ENCODE measurements around the gene NUAK1. TPM values are rescaled to one million over a fixed set of nuclear protein-coding genes. Genes with fewer than 3 reads are reported as not detected.

The NUAK1 gene
- total RNA-seq, 1 experiment from 2014 or later: 5.4 TPM

DNA sequence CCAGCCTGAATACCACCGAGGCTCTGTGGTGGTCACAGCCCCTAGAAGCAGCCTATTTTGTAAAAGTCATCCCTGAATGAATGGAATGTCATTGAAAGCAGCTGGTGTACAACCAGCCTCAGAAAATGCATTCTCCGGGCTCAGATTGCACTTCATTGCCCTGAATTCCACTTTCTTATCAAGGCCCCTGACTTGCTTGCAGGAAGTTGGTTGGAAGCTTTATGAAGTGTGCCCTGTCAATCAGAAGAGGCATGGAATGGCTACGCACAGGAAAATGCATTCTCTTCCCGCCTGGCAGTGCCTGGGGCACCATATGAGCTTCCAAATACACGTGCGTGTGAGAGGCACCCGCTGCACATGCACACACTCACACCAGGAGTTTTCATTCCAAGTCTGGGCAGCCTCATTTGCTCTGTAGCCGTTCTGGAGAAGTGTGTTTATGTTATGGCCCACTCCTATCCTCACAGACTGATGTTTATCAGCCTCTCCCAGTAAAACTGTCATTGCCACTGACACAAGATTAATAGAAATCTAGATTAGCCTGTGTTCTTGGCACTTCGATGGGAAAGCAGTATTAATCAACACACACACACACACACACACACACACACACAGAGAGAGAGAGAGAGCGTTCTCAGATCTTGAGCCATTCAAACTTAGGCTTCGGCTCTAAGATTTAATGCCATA, 63.9 kb downstream of the NUAK1 start:
- in situ Hi-C loops (cut with HindIII; ENCODE audit: low pct_unique_long_range_greater_than_20kb, low sequenced_read_pairs): no loop called here
- DNase-seq (ENCODE audit: low read depth): peak; percentile 64

DNA sequence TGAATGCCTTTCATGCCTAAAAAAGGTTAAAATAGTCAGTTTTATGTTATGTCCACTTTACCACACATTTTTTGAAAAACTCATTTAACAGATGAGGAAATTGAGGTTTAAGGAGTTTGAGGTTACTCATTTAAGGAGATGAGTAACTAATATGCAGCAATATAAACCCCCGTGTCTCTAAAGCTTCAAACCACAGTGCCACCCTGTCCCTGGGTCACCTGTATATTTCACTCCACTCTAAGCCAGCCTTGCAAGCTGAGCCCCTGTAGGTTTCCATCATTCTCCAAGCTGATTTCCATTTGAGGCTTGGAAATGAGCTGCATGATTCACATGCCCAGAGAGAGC, 64.4 kb downstream of the NUAK1 start:
- no peak for DNase-seq (ENCODE audit: low read depth)
- in situ Hi-C loops (cut with HindIII; ENCODE audit: low pct_unique_long_range_greater_than_20kb, low sequenced_read_pairs): no loop called here

- DNase-seq (ENCODE audit: low read depth): no peak
- in situ Hi-C loops (cut with HindIII; ENCODE audit: low pct_unique_long_range_greater_than_20kb, low sequenced_read_pairs): no loop called here
Measured at GRCh38 chr12:106073179-106073578, 65.6 kb downstream of the NUAK1 start.

- in situ Hi-C loops (cut with HindIII; ENCODE audit: low pct_unique_long_range_greater_than_20kb, low sequenced_read_pairs): no loop called here
Measured at GRCh38 chr12:106072751-106073150, 66.0 kb downstream of the NUAK1 start.

GRCh38 chr12:106071686-106072085, 67.1 kb downstream of the NUAK1 start:
- in situ Hi-C loops (cut with HindIII; ENCODE audit: low pct_unique_long_range_greater_than_20kb, low sequenced_read_pairs): no loop called here
- DNase-seq (ENCODE audit: low read depth): no peak

More at GRCh38 chr12:106072751-106073150, 66.0 kb downstream of the NUAK1 start:
- DNase-seq (ENCODE audit: low read depth): no peak

DNA sequence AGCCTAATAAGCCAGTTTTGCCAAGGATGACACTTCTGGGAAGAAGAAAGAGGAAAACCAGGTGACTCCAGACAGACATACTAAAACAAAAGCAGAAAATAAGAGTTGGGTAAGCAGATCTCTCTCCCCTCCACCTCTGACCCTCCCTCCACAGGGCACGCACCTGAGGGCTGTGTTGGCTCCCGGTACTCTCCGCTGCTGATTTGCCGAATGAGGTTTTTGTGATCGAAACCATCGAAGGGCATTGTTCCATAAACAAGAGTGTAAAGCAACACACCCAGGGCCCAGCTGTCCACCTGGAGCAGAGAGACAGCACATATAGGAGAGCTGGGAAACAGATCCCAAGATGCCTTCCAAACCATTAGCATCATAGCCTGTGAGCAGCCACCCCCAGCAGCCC, 68.1 kb downstream of the NUAK1 start:
- no peak for DNase-seq (ENCODE audit: low read depth)
- in situ Hi-C loops (cut with HindIII; ENCODE audit: low pct_unique_long_range_greater_than_20kb, low sequenced_read_pairs): no loop called here

GRCh38 chr12:106070147-106070546, 68.6 kb downstream of the NUAK1 start:
- no peak for DNase-seq (ENCODE audit: low read depth)
- in situ Hi-C loops (cut with HindIII; ENCODE audit: low pct_unique_long_range_greater_than_20kb, low sequenced_read_pairs): no loop called here

DNA sequence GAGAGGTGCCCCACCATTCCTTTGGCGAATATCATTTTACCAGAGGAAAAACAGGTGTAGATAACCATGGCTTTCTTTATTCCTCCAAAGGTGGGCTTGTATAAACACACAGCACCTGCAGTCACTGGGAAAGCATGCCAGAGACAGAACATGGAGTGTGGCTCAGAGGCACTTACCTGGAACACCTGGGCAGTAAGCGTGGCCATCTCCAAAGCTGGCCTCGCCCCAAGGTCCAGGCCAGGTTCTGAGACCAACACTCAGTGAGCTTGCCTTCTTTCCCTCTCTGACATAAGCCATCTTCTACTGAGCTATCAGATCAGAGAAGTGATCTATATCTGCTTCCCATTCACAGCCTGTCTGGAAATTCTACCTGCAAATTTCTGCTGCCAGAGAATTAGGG, 70.5 kb downstream of the NUAK1 start:
- DNase-seq (ENCODE audit: low read depth): no peak
- in situ Hi-C loops (cut with HindIII; ENCODE audit: low pct_unique_long_range_greater_than_20kb, low sequenced_read_pairs): no loop called here

GRCh38 chr12:106067606-106068205, 71.0 kb downstream of the NUAK1 start:
- in situ Hi-C loops (cut with HindIII; ENCODE audit: low pct_unique_long_range_greater_than_20kb, low sequenced_read_pairs): no loop called here
- DNase-seq (ENCODE audit: low read depth): no peak

GRCh38 chr12:106066726-106067325, 71.9 kb downstream of the NUAK1 start:
- no peak for DNase-seq (ENCODE audit: low read depth)
- in situ Hi-C loops (cut with HindIII; ENCODE audit: low pct_unique_long_range_greater_than_20kb, low sequenced_read_pairs): no loop called here

DNA sequence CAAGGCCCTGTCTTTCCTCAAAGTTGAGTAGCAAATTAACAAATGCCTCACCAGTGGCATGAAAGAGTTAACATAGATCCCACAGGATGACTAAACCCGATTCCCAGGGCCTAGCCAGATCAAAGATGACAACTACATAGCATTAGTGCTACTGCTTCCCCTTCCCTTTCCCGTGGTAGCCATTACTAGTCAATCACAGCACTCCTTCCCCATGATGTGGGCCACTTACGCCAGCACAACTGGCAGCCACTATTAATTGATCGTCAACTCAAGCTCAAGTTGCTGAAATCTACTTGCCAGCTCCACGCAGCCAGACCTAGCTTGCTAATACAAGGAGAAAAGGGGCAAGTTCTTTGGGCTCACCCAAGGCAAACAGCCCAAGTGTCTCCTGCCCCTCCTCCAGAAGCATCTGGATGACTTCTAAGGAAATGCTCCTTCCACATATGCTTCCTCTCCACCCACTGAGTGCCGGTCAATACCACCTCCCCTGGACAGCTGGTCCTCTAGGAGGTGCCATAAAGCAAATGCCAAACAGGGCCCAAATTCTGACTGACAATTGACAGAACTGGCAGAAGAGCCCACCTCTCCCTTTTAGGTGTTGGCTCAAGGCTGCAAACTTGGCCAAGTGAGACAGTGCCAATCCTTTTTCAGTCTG, 72.6 kb downstream of the NUAK1 start:
- no peak for DNase-seq (ENCODE audit: low read depth)
- in situ Hi-C loops (cut with HindIII; ENCODE audit: low pct_unique_long_range_greater_than_20kb, low sequenced_read_pairs): no loop called here

- no peak for DNase-seq (ENCODE audit: low read depth)
- in situ Hi-C loops (cut with HindIII; ENCODE audit: low pct_unique_long_range_greater_than_20kb, low sequenced_read_pairs): no loop called here
Measured at GRCh38 chr12:106065506-106065905, 73.2 kb downstream of the NUAK1 start.

DNA sequence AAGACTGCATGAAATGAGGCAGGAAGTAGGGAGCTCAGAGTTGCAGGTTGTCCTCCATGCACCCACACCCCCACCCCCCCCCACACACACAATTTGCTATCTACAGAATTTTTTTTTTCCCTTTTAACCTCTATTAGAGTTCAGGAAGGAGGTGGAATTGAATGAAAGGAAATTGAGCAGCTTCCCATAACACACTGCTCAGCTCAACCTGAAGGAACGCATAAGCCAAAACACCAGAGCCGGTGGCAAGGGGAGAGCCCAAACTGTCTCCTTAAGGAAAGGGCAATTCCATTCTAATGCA, 74.1 kb downstream of the NUAK1 start:
- DNase-seq (ENCODE audit: low read depth): no peak
- in situ Hi-C loops (cut with HindIII; ENCODE audit: low pct_unique_long_range_greater_than_20kb, low sequenced_read_pairs): no loop called here

DNA sequence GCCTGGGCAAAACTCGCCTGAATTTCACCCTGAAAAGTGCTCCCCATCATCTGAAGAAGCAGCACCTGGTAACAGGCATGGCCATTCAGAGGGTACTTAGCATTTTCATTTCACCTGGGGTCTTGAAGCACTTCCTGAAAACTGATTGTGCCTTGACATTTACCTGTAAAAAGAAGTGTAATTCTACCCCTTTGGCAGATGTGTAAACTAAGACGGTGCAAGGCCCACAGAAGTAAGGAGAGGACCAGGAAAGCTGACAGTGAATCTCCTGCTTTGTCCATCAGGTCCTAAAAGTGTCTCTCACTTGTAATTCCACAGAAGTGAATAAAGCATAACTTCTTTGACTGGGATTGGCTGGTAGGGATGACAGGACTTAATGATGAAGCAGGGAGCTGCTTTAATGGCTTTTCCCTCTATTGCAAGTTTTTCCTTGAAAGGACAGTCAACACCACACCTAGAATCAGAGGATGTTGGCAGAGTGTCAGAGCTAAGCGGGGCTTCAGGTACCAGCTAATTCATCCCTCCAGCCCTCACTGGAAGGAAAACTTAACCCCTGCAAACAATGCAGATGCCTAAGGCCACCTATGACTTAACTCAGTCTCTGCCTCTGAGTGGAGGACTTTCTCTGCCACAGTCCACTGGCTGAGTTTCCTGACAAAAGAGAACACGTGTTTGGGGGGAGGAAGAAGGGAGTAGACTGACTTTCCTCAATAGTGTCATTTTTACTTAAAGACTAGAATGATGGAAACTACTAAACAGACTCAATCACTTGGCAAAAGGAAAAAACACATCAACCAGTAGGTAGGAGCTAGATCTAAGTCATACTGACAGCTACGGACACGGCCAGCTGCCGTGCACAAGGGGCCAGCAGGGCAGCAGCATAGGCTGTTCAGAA, 74.7 kb downstream of the NUAK1 start:
- DNase-seq (ENCODE audit: low read depth): no peak
- in situ Hi-C loops (cut with HindIII; ENCODE audit: low pct_unique_long_range_greater_than_20kb, low sequenced_read_pairs): no loop called here

DNA sequence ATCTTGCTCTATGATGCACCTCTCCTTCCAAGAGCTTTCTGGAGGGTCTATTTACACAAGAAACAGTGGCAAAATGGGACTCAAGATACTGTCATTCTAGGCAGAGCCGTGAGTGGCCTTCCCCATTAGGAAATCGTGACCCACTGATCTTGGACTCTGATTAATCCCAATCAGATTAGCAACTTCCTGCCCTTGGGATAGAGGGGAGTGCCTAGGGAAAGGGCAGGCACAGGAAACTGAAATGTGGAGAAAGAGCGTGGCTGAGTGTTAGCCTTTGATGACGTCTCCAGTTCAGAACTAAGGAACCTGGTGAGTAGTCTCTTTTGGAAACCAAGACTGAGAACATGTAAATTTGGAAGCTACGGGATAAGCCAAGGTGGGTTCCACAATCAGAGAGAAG, 76.1 kb downstream of the NUAK1 start:
- in situ Hi-C loops (cut with HindIII; ENCODE audit: low pct_unique_long_range_greater_than_20kb, low sequenced_read_pairs): no loop called here

GRCh38 chr12:106058256-106059182, 80.2 kb downstream of the NUAK1 start:
- in situ Hi-C loops (cut with HindIII; ENCODE audit: low pct_unique_long_range_greater_than_20kb, low sequenced_read_pairs): no loop called here
- no peak for DNase-seq (ENCODE audit: low read depth)

More for the DNA sequence above, 76.1 kb downstream of the NUAK1 start:
- DNase-seq (ENCODE audit: low read depth): no peak

- no peak for DNase-seq (ENCODE audit: low read depth)
- in situ Hi-C loops (cut with HindIII; ENCODE audit: low pct_unique_long_range_greater_than_20kb, low sequenced_read_pairs): no loop called here
Measured at GRCh38 chr12:106054049-106054448, 84.7 kb downstream of the NUAK1 start.

Data from Caki2 (cell line).